ENCODE results near the gene PEX11G. TPM values are rescaled to one million over a fixed set of nuclear protein-coding genes. Genes with fewer than 3 reads are reported as not detected.

The PEX11G gene
- total and polyA plus RNA-seq, 10 of the 15 experiments (the other 5 are each of a cell fraction or from before 2014, with no cell fraction given), result 0.05 to 1.8 (median 0.73) TPM; not detected in 1

DNA sequence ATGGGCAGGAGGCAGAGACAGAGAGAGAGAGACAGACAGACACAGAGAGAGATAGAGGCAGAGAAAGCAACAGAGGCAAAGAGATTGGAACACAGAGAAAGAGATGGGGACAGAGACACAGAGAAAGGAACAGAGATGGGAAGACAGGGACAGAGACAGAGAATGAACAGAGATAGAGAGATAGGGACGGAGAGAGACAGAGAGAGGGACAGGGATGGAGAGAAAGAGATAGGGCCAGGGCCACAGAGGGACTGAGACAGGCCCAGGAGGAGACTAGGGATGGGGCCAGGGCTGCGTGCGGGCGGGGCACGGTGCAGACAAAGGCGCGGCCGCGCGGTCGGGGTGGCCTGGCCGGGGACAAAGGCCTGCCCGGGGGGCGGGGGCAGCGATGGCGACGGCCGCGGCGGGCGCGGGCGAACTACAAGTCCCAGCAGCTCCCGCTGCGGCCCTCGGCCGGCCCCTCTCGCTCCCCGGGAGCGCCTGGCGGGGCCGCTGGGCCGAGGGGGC is 26.9 kb upstream of the PEX11G start, which contains the start of gene ZNF358:
Gene ZNF358 (plus strand): TSS at position 459 of the 507 bp plus-strand sequence. CDS start 3,140 bp downstream, outside the sequence.
- SMC1A ChIA-PET (ENCODE audit: uncharacterized antibody, unreplicated experiment), result interaction anchor here (1.2 kb wide), 1 partner anchor 136 kb away, joined by 4 read pairs; no protein-coding TSS in a partner anchor
- H3K4me1 ChIP-seq (ENCODE audit: control insufficient read depth, insufficient read depth, low read length), result no peaks in the 10 kb centered on the region
- H3K36me3 ChIP-seq (ENCODE audit: control insufficient read depth in 2 of 2, insufficient read depth in 2 of 2, low read length in 1 of 2), result no peaks in the 10 kb centered on the region
- POLR2A ChIA-PET, result no interaction called here
- in situ Hi-C loops (cut with MboI), result no loop called here
- H3K27ac ChIP-seq (ENCODE audit: control insufficient read depth, insufficient read depth), result no peak within 1 kb of the TSS
- FAIRE-seq (no peak), DNase-seq (ENCODE audit: low read depth, low spot score) (no peak), ATAC-seq (peak; percentile 96)
- H3K4me2 ChIP-seq (ENCODE audit: control insufficient read depth, insufficient read depth), result peak within 1 kb of the TSS; percentile 55
- intact Hi-C loops (cut with micrococcal nuclease; ENCODE audit: unreplicated experiment), result no loop called here
- H2AFZ ChIP-seq (ENCODE audit: control insufficient read depth, low read depth, low read length), result peak within 1 kb of the TSS; percentile 85
- peak within 1 kb of the TSS; percentile 27; the same call in 1 of the 2 replicates for H3K9ac ChIP-seq (ENCODE audit: control insufficient read depth, insufficient read depth, low read length)
- H3K4me3 ChIP-seq, result peak within 1 kb of the TSS; percentile 50; the same call in 1 of the 2 replicates
- no peaks in the 10 kb centered on the region for H3K79me2 ChIP-seq (ENCODE audit: control insufficient read depth, insufficient read depth, low read length)
- H3K9me3 ChIP-seq (replicated peaks; ENCODE audit: control insufficient read depth, insufficient read depth, low read length), result no peaks in the 10 kb centered on the region
- no TSS peak for BruUV-seq (replicated peaks)
- peaks cover 3 to 4% of the 10 kb centered on the region in 2 experiments; a peak in 2 of 4 replicates for H3K27me3 ChIP-seq (replicated peaks in 1 of 2; ENCODE audit: control insufficient read depth in 2 of 2, insufficient read depth in 2 of 2, low read length in 1 of 2)
- CTCF ChIA-PET, result no interaction called here
- WGBS (ENCODE audit: insufficient coverage, insufficient replicate concordance, low lambda C conversion rate, missing lambda C conversion rate), result 10% methylated on average over 14 of the region's 33 CpGs
- H4K20me1 ChIP-seq (ENCODE audit: control insufficient read depth, insufficient read depth), result no peaks in the 10 kb centered on the region
- RAD21 ChIA-PET (ENCODE audit: unreplicated experiment), result no interaction called here
- TF ChIP-seq LARP7 (IDR thresholded peaks at IDR 0.05), result 0 out of 2 replicates have a peak, but pooled peaks have one; percentile 32
- no peak for TF ChIP-seq IKZF1 (conservative IDR thresholded peaks at IDR 0.05)
- TF ChIP-seq NR2C1 (IDR thresholded peaks at IDR 0.05), result 0 out of 2 replicates have a peak, but pooled peaks have one; percentile 33
- no peak for TF ChIP-seq CHD4 (IDR thresholded peaks at IDR 0.05)
- TF ChIP-seq HDGF (IDR thresholded peaks at IDR 0.05), result peak; percentile 83
- peak; percentile 53 for TF ChIP-seq SUZ12 (IDR thresholded peaks at IDR 0.05; ENCODE audit: unreplicated experiment)
- TF ChIP-seq, protein P1, sequence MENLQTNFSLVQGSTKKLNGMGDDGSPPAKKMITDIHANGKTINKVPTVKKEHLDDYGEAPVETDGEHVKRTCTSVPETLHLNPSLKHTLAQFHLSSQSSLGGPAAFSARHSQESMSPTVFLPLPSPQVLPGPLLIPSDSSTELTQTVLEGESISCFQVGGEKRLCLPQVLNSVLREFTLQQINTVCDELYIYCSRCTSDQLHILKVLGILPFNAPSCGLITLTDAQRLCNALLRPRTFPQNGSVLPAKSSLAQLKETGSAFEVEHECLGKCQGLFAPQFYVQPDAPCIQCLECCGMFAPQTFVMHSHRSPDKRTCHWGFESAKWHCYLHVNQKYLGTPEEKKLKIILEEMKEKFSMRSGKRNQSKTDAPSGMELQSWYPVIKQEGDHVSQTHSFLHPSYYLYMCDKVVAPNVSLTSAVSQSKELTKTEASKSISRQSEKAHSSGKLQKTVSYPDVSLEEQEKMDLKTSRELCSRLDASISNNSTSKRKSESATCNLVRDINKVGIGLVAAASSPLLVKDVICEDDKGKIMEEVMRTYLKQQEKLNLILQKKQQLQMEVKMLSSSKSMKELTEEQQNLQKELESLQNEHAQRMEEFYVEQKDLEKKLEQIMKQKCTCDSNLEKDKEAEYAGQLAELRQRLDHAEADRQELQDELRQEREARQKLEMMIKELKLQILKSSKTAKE (IDR thresholded peaks at IDR 0.05; ENCODE audit: low read depth, poor library complexity, severe bottlenecking), result no peak
- TF ChIP-seq YY1 (IDR thresholded peaks at IDR 0.05; ENCODE audit: low read depth, low read length), result peak; percentile 96
- TF ChIP-seq SRF (IDR thresholded peaks at IDR 0.05; ENCODE audit: low read depth in 2 of 2, low read length in 2 of 2), result 0 out of 4 replicates have a peak, but pooled peaks of 1 of the 2 experiments have one; percentile 14
- peak; percentile 60; the same call in 1 of the 2 replicates for TF ChIP-seq NBN (IDR thresholded peaks at IDR 0.05)
- TF ChIP-seq NFYA (IDR thresholded peaks at IDR 0.05; ENCODE audit: borderline replicate concordance, low read depth, low read length), result no peak
- TF ChIP-seq SIX5 (IDR thresholded peaks at IDR 0.05; ENCODE audit: low read depth, low read length, severe bottlenecking), result peak; percentile 80
- TF ChIP-seq HCFC1 (IDR thresholded peaks at IDR 0.05; ENCODE audit: low read length), result peak; percentile 76

Data from GM12878 (cell line).